Mesodermal cell (in vitro differentiated cells): ENCODE results near the gene FOXA3.
A peak's percentile ranks its signal among the peaks of the same experiment; 100 is the strongest.

Experiments used
- H3K27ac ChIP-seq: 2 replicates; pipeline ENCODE4 v1.7.0; 2013; ENCODE audit warnings: mild to moderate bottlenecking, low read depth, low read length, moderate library complexity; ENCODE audit not compliant: severe bottlenecking
- H3K36me3 ChIP-seq: 2 replicates; pipeline ENCODE4 v1.7.1; 2013; ENCODE audit warnings: mild to moderate bottlenecking, low read length, moderate library complexity; ENCODE audit not compliant: control insufficient read depth, insufficient read depth
- H3K4me1 ChIP-seq: one replicate; pipeline ENCODE4 v1.7.1; 2013; ENCODE audit warnings: mild to moderate bottlenecking, low read length; ENCODE audit not compliant: insufficient read depth, control insufficient read depth, poor library complexity, severe bottlenecking
- H3K4me3 ChIP-seq: 2 replicates; pipeline ENCODE4 v1.7.0; 2013; ENCODE audit warnings: low read length, control low read depth, mild to moderate bottlenecking; ENCODE audit not compliant: insufficient read depth, poor library complexity, severe bottlenecking; ENCODE audit errors: extremely low read depth
- H3K9me3 ChIP-seq: 2 replicates; pipeline ENCODE4 v1.7.1; 2013; ENCODE audit warnings: mild to moderate bottlenecking, low read length, moderate library complexity; ENCODE audit not compliant: control insufficient read depth
- WGBS, 2 experiments: methylation state at CpG; one replicate each; pipeline ENCODE4 v1.1.5; 2013; ENCODE audit warnings: missing lambda C conversion rate in 2 of 2; ENCODE audit not compliant: insufficient coverage in 2 of 2; 5-methylcytosine and 5-hydroxymethylcytosine counted together

FOXA3 gene

GRCh38 chr19:45876161-45876410, 12.0 kb downstream of the FOXA3 start:
- Histone ChIP-seq H3K36me3 (no peaks in the 10 kb centered on the region), H3K9me3 (no peaks in the 10 kb centered on the region), H3K27ac (peak overlapping the region; percentile 81), H3K4me1 (peaks cover 15% of the 10 kb centered on the region), H3K4me3 (peak overlapping the region; percentile 16)
- 44 to 49% methylated on average over 3 to 4 of the region's 4 CpGs for WGBS, 2 experiments

DNA sequence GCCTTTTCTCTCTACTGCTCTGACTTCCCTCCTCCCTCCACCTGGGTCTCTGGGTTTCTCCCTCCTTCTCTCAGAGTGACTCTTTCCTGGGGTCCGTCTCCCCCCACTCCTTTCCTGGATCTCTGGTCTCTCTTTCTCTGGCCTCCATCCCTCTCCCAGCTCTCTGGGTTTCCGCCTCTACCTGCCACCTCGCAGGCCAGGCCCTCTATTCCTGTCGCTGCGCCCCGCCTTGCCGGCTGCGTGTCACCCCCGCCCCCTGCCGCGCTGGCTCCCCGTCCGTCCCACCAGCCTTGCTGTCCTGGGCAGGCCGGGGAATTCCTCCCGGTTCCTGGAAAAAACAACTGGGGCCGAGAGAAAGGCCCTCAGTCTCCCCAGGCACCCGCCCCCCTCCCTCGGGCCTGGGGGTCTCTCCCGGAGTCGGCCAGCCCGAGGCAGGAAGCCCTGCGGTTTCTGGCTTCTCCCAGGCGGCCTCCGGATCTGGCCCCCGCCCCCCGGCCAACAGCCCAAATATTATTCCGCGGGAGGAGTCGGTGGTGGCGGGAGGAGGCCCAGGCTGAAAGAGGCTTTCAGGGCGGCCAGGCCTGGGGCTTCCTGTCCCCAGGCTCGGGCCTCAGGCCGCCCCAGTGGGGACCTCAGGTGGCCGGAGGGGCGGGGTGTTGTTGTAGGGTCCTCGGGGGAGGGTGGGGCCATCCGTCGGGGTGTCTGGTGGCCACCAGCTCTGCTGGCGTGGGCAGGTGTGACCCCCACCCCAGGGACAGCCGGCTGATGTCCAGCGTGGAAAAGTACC, 12.5 kb downstream of the FOXA3 start:
- H3K4me3 ChIP-seq, result peak overlapping the region; percentile 16
- no peaks in the 10 kb centered on the region for H3K9me3 ChIP-seq
- no peaks in the 10 kb centered on the region for H3K36me3 ChIP-seq
- peaks cover 15% of the 10 kb centered on the region for H3K4me1 ChIP-seq
- peak overlapping the region; percentile 81 for H3K27ac ChIP-seq
- 17 to 20% methylated on average over 27 to 35 of the region's 41 CpGs for WGBS, 2 experiments

DNA sequence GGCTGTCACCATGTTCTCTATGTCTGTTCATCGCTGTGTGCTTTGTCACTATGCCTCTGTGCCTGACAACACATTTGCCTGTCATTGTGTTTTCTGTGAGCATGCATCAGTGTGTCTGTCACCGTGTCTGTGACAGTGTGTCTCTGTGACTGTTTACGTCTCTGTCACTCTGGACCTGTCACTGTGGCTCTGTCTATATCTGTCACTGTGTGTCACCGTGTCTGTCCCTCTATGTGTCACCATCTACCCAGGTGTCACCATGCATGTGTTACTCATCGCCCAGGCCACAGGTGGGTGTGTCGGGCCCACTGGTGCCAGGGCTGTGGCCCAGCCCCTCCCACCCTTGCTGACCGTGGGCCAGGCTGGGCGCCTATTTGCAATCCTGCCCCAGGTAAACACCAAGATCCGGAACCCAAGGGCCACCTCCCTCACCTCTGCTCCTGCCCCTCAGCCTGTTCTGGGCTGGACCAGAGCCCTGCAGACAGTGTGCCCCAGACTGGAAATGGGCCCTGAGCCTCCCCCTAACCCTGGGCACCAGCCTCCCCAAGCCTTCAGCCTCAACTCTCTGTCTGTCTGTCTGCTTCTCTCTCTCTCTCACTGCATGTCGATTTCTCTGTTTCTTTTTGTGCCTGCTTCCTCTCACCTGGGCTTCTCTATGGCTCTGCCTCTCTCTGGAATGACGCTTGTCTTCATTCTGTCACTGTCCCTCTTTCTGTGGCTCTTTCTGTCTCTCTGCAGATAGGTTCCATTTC, 14.1 kb downstream of the FOXA3 start:
- H3K4me1 ChIP-seq, result peaks cover 21% of the 10 kb centered on the region
- H3K27ac ChIP-seq, result no peak overlapping the region
- H3K9me3 ChIP-seq, result no peaks in the 10 kb centered on the region
- no peaks in the 10 kb centered on the region for H3K36me3 ChIP-seq
- H3K4me3 ChIP-seq, result no peak overlapping the region
- 89 to 92% methylated on average over 10 to 11 of the region's 11 CpGs for WGBS, 2 experiments

DNA sequence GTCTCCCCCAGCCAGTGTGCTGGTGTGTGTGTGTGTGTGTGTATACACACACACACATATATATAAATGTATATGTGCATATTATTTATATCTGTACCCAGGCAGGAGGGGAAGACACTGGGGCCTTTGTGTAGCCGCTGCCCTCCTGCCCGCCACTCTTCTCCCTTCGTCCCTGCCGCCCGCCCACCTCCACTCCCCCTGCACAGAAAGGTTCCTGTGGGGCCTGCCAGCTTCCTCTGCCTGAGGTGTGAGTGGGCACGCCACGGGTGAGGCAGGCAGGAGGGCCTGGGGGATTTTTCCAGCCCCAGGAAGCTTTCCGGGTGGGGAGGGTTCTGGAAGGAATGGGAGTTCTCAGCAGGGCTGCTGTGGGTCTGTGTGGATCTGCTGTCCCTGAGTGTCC, 14.9 kb downstream of the FOXA3 start:
- no peaks in the 10 kb centered on the region for H3K9me3 ChIP-seq
- H3K4me1 ChIP-seq, result peaks cover 22% of the 10 kb centered on the region
- H3K4me3 ChIP-seq, result no peak overlapping the region
- WGBS, 2 experiments, result 90 to 100% methylated on average over 1 to 6 of the region's 8 CpGs
- H3K36me3 ChIP-seq, result peaks cover 5% of the 10 kb centered on the region
- no peak overlapping the region for H3K27ac ChIP-seq

DNA sequence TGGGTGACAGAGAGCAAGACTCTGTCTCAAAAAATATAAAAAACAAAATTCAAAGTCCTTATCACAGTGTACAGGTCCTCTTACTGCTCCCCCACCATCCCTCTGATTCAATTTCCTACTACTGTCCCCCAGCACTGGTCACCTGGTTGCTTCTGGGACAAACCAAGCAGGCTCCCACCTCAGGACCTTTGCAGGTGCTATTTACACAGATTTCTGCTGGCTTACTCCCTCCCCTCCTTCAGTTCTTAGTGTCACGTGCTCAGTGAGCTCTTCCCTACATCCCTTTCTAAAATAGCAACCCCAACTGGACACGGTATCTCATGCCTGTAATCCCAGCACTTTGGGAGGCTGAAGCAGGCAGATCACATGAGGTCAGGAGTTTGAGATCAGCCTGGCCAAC, 15.8 kb downstream of the FOXA3 start:
- 65 to 89% methylated on average over 2 of the region's 2 CpGs for WGBS, 2 experiments
- no peak overlapping the region for H3K4me3 ChIP-seq
- H3K36me3 ChIP-seq, result peaks cover 14% of the 10 kb centered on the region
- peaks cover 30% of the 10 kb centered on the region for H3K4me1 ChIP-seq
- H3K27ac ChIP-seq, result no peak overlapping the region
- no peaks in the 10 kb centered on the region for H3K9me3 ChIP-seq

GRCh38 chr19:45881082-45881908, 17.2 kb downstream of the FOXA3 start:
- 75 to 82% methylated on average over 9 to 10 of the region's 10 CpGs for WGBS, 2 experiments
- Histone ChIP-seq H3K27ac (no peak overlapping the region), H3K4me1 (peaks cover 35% of the 10 kb centered on the region), H3K4me3 (no peak overlapping the region), H3K9me3 (no peaks in the 10 kb centered on the region), H3K36me3 (peaks cover 15% of the 10 kb centered on the region)

DNA sequence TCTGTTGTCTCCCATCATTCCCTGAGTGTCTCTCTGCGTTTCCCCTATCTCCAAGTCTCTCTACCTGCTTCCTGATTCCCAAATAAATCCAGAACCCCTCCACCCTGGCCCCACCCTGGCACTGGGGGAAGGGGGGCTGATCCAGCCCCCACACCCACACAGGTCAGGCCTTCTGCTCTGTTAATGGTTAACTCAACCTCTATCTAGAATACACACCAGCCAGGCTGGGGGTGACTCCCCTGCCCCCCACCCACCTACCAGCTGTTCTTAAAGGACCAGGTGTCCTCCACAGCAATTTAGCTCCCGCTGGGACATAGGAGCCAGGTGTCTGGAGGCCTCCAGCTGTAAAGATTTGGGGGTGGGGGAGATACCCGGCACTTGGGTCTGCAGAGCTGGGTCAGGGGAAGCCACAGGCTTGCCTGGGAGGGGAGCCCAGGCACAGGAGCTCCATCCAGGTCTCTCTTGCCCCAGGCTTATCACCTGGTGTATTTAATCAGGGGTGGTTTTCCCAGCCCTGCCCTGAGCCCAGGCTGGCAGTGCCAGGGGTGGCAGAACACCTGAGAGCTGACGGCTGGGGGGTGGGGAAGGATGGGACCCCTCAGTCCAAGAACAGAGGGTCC, 17.9 kb downstream of the FOXA3 start:
- no peak overlapping the region for H3K4me3 ChIP-seq
- H3K27ac ChIP-seq, result no peak overlapping the region

GRCh38 chr19:45882652-45883585, 18.8 kb downstream of the FOXA3 start:
- Histone ChIP-seq H3K4me3 (peak overlapping the region; percentile 19), H3K27ac (no peak overlapping the region), H3K36me3 (peaks cover 15% of the 10 kb centered on the region), H3K4me1 (peaks cover 27% of the 10 kb centered on the region), H3K9me3 (no peaks in the 10 kb centered on the region)
- WGBS, 2 experiments, result 7 to 8% methylated on average over 37 to 38 of the region's 47 CpGs

More for the DNA sequence above, 17.9 kb downstream of the FOXA3 start:
- peaks cover 32% of the 10 kb centered on the region for H3K4me1 ChIP-seq
- H3K9me3 ChIP-seq, result no peaks in the 10 kb centered on the region
- peaks cover 15% of the 10 kb centered on the region for H3K36me3 ChIP-seq
- WGBS, 2 experiments, result 47 to 88% methylated on average over 1 to 3 of the region's 4 CpGs

GRCh38 chr19:45883586-45883880, 19.4 kb downstream of the FOXA3 start:
- no peak overlapping the region for H3K27ac ChIP-seq
- H3K9me3 ChIP-seq, result no peaks in the 10 kb centered on the region
- no peak overlapping the region for H3K4me3 ChIP-seq
- H3K36me3 ChIP-seq, result peaks cover 15% of the 10 kb centered on the region
- 8 to 30% methylated on average over 2 of the region's 5 CpGs for WGBS, 2 experiments
- H3K4me1 ChIP-seq, result peaks cover 23% of the 10 kb centered on the region
